ENCODE results near the gene IGF2.

IGF2 gene

DNA sequence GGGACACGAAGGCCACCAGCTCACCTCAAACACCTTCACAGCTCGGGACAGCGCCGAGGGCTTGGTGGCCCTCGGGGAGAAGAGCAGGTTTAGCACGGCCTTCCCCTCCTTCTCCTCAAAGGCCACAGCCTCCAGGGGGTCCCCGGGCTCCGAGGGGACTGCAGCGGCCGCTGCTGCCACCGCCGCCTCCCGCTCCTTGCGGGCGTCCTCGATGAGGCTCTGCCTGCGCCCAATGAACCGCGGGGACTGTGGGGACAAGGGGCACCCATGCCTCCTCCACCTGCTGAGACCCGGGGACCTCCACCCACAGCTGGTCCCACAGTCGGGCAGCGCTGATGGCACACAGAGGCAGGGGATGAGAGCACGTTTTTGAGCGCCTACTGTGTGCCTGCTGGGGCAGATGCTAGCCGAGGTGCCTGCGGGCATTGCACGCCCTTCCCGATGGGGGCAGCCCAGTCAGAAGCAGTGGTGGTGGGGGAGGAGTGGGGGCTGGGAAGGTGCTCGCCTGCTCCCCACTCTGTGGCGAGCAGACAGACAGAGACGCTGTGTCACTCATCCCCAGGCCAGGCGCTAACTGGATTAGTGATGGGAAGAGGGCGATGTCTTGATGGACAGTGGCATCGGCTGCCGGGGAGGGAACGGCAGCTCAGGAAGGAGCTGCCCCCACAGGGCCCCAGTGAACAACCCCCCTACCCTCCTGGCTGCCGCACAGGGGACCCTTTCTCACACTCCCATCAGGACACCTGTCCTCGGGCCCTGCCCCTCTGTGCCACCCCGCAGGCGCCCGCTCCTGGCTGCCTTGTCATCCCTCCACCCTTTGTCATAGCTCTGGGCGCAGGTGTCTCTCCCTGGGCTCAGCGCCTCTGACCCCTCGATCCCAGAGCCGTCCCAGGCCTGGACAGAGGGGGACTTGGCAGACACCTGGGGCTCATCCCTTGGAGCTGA, 30.7 kb upstream of the IGF2 start:
- DNase-seq, result no peak

GRCh38 chr11:2169005-2169378, 29.8 kb upstream of the IGF2 start:
- no peak for DNase-seq

GRCh38 chr11:2168286-2169004, 29.3 kb upstream of the IGF2 start:
- DNase-seq, result no peak

GRCh38 chr11:2167141-2168045, 28.2 kb upstream of the IGF2 start:
- no peak for DNase-seq

DNA sequence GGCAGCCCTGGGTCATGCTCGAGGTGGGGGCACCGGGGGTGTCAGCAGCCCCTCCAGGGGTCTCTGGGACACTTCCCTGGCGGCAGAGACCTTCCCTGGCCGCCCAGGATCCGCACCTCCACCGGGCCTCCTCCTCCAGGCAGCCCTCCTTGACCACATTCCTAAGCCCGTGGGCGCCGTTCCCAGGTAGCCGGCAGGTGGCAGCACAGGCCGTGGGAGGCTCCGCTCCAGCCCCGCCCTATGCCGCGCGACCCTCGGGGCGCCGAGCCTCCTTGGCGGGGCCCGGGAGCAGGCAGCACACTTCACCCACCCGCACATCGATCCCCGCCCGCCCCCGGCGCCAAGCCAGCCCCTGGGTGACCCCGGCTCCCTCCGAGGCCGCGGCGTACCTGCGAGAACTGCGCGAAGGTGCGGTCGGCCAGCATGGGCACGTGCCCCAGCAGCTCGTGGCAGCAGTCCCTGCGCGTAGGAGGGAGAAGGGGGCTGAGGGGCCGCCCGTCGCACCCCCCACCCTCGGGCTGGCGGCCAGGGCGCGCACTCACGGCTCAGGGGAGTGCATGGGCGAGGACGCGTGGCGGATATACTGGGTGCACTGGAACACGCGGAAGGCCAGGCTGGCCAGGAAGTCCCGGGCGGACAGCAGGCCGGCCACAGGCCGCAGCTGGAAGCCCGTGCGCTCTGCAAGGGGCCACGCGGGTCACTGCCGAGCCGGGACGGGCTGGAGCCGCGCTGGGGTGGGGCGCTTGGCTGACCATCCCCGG, 27.1 kb upstream of the IGF2 start:
- peak; percentile 44 to 56 for DNase-seq

DNA sequence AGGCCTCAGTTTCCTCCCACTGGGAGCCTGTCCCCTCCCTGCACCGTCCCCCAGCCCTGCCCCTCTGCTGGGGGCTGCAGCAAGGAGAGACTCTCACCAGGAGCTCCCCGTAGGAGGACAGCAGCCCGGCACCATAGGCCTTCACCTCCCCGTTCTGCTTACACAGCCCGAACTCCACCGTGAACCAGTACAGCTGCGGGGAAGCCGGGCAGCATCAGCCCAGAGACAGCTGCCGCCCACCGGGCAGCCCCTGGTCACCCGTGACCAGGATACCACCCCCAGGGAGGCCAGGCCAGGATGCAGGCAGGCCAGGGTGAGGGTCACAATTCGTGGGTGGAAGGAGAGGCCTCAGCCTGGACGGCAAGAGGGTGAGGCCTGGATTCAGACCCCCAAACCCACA, 26.4 kb upstream of the IGF2 start:
- no peak for DNase-seq

DNA sequence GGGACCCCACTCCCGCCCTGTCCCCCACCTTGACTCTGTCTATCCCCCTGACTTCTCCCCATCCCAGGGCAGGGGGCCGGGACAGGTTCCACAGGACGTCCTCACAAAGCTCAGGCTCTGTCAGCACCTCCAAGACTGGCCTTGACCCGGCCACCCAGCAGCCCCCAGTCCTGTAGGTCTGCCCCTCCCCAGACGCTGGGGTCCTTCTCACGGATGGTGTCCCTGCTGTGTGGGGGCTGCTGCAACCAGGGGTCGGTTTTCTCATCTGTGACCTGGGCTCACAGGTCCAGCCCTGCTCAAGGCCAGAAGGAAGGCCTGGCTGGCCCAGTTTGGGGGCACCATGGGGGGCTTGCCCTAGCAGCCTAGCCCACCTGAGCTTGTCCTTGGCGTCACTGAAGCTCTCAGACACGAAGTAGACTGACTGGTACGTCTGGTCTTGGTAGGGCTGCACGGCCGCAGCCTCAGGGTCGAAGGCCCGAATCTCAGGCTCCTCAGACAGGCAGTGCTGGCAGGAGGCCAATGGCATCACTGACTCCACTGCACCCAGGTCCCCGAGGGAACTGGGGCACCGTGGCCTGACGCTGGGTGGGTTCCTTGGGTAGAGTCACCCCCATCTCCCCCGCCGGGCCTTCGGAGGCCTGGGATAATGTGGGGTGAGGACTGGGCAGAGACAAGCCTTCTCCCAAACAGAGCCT, 25.8 kb upstream of the IGF2 start:
- DNase-seq, result no peak

DNA sequence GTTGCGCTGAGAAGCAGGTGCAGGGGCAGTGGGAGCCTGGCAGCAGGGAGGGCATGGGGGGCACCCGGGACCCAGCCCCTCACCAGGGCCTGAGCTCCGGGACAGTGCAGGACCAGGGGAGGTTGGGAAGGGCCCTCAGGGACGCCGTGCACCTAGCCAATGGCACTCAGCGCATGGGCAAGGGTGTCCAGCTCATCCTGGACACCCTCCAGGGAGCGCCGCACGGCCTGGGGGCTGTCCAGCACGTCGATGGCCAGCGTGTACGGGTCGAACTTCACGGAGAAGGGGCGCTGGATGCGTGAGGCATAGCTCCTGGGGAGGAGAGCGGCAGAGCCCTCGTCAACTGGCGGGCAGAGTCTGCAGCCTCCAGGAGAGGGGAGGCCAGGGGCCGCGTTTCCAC, 24.9 kb upstream of the IGF2 start:
- no peak for DNase-seq

- DNase-seq, result no peak
Observed at GRCh38 chr11:2163428-2163978, 24.3 kb upstream of the IGF2 start.

DNA sequence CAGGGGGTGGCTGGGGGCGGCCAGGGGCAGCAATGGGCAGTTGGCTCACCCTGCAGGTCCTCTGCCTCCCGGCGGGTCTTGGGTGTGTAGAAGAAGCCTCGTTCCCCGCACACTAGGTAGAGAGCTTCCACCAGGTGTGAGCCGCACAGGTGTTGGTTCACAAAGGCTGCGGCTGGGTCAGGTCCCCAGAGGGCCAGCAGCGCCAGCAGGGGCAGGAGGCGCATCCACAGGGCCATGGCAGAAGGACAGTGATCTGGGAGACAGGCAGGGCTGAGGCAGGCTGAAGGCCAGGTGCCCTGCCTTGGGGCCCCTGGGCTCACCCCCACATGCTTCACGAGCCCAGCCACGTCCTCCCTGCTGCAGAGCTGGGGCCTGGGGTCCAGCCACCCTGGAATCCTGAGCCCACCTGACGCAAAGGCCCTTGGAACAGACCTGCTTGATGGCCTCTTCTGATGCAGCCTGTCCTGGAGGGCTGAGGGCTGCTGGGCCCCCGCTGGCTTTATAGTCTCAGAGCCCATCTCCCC, 21.6 kb upstream of the IGF2 start, which contains the start of gene INS:
TSS of gene INS (minus strand) at position 474 of the 524 bp plus-strand sequence. CDS start at position 236, 238 bp downstream.
- no peak for DNase-seq

GRCh38 chr11:2159536-2160413, 20.6 kb upstream of the IGF2 start:
- no peak for DNase-seq

DNA sequence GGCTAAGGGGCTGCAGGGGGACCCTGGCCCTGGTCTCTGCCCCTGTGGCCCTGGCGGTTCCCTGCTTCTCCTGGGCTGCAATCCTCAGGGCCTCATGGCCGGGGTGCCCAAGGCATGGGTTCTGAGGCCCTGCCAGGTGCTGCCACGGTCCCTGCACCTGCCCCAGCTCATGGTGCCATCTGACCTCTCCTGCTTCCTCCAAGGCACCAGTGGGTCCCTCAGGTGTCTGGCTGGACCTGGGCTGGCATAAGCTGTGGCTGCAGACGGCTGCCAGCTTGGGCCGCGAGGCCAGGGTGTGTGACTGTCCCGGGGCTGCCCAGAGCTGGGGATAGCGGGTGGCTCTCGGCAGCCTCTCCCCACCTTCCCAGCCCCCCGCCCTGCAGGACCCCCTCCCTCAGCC, 19.8 kb upstream of the IGF2 start:
- no peak for DNase-seq

DNA sequence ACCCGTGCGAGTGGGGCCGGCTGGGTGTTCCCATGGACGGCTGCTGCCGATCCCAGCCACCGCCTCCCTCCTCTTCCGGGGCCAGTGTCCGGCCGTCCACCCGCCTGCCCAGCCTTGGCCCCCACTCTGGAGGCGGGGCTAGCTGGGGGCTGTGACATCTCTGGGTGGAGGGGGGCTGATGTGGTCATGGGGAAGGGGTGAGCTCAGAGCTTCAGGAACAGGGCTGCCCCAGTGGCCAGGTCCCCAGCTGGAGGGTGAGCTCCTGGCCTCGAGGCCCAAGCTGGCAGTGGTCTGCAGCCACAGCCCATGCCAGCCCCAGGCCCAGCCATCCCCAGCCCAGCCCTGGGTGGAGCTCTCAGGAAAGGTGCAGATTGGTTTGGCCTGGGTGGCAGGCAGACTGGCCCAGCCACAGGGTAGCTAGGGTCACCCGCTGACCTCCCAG, 19.1 kb upstream of the IGF2 start:
- DNase-seq, result no peak

GRCh38 chr11:2157294-2158040, 18.3 kb upstream of the IGF2 start:
- DNase-seq, result no peak

GRCh38 chr11:2156416-2157182, 17.4 kb upstream of the IGF2 start:
- DNase-seq, result peak; percentile 74 to 75

DNA sequence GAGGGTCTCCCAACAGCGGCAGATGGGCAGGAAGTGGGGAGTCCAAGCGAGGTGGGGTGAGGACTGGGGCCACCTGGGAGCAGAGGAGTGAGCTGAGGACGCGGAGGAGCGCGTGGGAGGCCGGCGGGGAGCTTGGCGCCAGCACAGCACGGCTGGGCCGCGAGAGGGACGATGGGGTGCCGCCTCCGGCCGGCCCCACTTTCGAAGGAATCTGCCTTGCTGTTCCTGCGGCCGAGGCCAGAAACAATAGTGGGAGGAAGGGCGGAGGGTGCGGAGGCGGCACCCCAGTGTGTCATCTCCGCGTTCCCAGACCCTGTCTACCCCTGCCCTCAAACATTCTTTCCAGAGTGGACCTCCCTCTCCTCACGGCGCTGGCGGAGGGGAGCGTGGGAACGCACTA, 16.3 kb upstream of the IGF2 start:
- DNase-seq, result no peak

- no peak for DNase-seq
Observed at GRCh38 chr11:2154889-2155288, 15.7 kb upstream of the IGF2 start.

GRCh38 chr11:2154195-2154585, 15.0 kb upstream of the IGF2 start:
- DNase-seq, result no peak

Measured in activated CD4-positive, alpha-beta T cell treated with anti-CD3 and anti-CD28 coated beads, Interleukin-2, amount 50 U/mL, for 48 hours (primary cell).